ENCODE data around the gene ALDH18A1.

DNA sequence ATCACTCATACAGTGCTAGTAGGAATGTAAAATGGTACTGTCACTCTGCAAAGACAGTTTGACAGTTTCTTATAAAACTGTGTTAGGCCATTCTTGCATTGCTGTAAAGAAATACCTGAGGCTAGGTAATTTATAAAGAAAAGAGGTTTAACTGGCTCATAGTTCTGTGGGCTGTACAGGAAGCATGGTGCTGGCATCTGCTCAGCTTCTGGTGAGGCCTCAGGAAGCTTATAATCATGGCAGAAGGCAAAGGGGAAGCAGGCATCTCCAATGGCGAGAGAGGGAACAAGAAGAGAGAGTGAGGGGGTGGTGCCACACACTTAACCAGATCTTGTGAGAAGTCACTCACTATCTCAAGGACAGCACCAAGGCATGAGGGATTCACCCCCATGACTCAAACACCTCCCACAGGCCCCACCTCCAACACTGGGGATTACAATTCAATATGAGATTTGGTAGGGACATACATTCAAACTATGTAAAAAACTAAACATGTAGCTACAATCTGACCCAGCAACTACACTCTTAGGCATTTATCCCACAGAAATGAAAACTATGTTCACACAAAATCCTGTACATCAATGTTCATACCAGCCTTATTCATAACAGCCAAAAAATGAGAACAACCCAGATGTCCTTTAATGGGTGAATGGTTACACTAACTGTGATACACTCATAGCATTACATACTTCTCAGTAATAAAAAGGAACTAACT lies 5.0 kb downstream of the ALDH18A1 start:
- TF ChIP-seq, protein P1, sequence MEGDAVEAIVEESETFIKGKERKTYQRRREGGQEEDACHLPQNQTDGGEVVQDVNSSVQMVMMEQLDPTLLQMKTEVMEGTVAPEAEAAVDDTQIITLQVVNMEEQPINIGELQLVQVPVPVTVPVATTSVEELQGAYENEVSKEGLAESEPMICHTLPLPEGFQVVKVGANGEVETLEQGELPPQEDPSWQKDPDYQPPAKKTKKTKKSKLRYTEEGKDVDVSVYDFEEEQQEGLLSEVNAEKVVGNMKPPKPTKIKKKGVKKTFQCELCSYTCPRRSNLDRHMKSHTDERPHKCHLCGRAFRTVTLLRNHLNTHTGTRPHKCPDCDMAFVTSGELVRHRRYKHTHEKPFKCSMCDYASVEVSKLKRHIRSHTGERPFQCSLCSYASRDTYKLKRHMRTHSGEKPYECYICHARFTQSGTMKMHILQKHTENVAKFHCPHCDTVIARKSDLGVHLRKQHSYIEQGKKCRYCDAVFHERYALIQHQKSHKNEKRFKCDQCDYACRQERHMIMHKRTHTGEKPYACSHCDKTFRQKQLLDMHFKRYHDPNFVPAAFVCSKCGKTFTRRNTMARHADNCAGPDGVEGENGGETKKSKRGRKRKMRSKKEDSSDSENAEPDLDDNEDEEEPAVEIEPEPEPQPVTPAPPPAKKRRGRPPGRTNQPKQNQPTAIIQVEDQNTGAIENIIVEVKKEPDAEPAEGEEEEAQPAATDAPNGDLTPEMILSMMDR (IDR thresholded peaks at IDR 0.05): no peak
- TF ChIP-seq EZH2 (IDR thresholded peaks at IDR 0.05; ENCODE audit: borderline replicate concordance, insufficient read depth, low read depth, low read length, poor library complexity, severe bottlenecking): no peak

Measured in B cell (primary cell).